CD14-positive monocyte (primary cell): Measurements from ENCODE around the gene ARMC10. TPM values are rescaled to one million over a fixed set of nuclear protein-coding genes. Genes with fewer than 3 reads are reported as not detected.
"Not testable (repeated sequence)": the region's sequence is repeated elsewhere in the genome, so short reads cannot be mapped to it uniquely, and the experiment has no call there.

Experiments
- DNase-seq, 3 donors: peaks; one replicate each; pipeline ENCODE4 v3.0.0-alpha.2; 2011 to 2022
- H2AFZ ChIP-seq: 2 replicates; pipeline ENCODE4 v1.6.0; 2012; ENCODE audit warnings: mild to moderate bottlenecking, low read depth, low read length, inconsistent platforms; ENCODE audit not compliant: insufficient read depth, poor library complexity, severe bottlenecking
- H3K27ac ChIP-seq, 2 donors: 1 replicate in 1 of 2; 2 replicates in 1 of 2; pipeline ENCODE4 v1.5.1; 2012 to 2013; ENCODE audit warnings: low read length in 2 of 2, control low read depth in 1 of 2, inconsistent platforms in 1 of 2, low read depth in 1 of 2, mild to moderate bottlenecking in 1 of 2
- H3K27me3 ChIP-seq, 2 donors: one replicate each; pipeline versions ENCODE4 v1.6.0 to v1.6.1; 2011 to 2013; ENCODE audit warnings: low read length in 2 of 2; ENCODE audit not compliant: control insufficient read depth in 2 of 2, insufficient read depth in 2 of 2
- H3K36me3 ChIP-seq, 2 donors: replicated peaks in 1 of 2; 1 replicate in 1 of 2; 2 replicates in 1 of 2; pipeline versions ENCODE4 v1.5.1 to v1.6.1; 2012 to 2013; ENCODE audit warnings: low read length in 2 of 2, control low read depth in 1 of 2, inconsistent platforms in 1 of 2, mild to moderate bottlenecking in 1 of 2; ENCODE audit not compliant: insufficient read depth in 2 of 2, control insufficient read depth in 1 of 2
- H3K4me1 ChIP-seq, 2 donors: 1 replicate in 1 of 2; 2 replicates in 1 of 2; pipeline versions ENCODE4 v1.5.1 to v1.6.1; 2012 to 2013; ENCODE audit warnings: low read length in 2 of 2, control low read depth in 1 of 2, inconsistent platforms in 1 of 2, mild to moderate bottlenecking in 1 of 2, moderate library complexity in 1 of 2; ENCODE audit not compliant: insufficient read depth in 2 of 2, control insufficient read depth in 1 of 2
- H3K4me2 ChIP-seq: replicated peaks from 2 replicates; pipeline ENCODE3; 2012; ENCODE audit warnings: low read length, moderate library complexity, mild to moderate bottlenecking; ENCODE audit not compliant: poor library complexity, severe bottlenecking; ENCODE audit errors: extremely low read depth
- H3K4me3 ChIP-seq, 3 experiments: fragments of 200-600 bp in 1 of 3; sonication (generic) in 1 of 3; replicated peaks in 1 of 3; 1 replicate in 2 of 3; 2 replicates in 1 of 3; pipeline ENCODE4 v1.5.1; 2011 to 2013; ENCODE audit warnings: low read length in 3 of 3, mild to moderate bottlenecking in 3 of 3, control low read depth in 2 of 3, low read depth in 2 of 3, inconsistent platforms in 1 of 3, moderate library complexity in 1 of 3
- H3K79me2 ChIP-seq: 2 replicates; pipeline ENCODE4 v1.6.0; 2012; ENCODE audit warnings: mild to moderate bottlenecking, control low read depth, inconsistent platforms, low read length, moderate library complexity; ENCODE audit not compliant: insufficient read depth
- H3K9ac ChIP-seq: 2 replicates; pipeline ENCODE4 v1.6.0; 2017; ENCODE audit warnings: low read length, mild to moderate bottlenecking; ENCODE audit not compliant: insufficient read depth, poor library complexity, severe bottlenecking
- H3K9me3 ChIP-seq, 2 donors: replicated peaks in 1 of 2; 1 replicate in 1 of 2; 2 replicates in 1 of 2; pipeline versions ENCODE4 v1.5.1 to v1.6.1; 2012 to 2013; ENCODE audit warnings: low read length in 2 of 2, control low read depth in 1 of 2; ENCODE audit not compliant: control insufficient read depth in 1 of 2, insufficient read depth in 1 of 2
- H4K20me1 ChIP-seq: 2 replicates; pipeline ENCODE4 v1.6.0; 2012; ENCODE audit warnings: mild to moderate bottlenecking, low read length, control low read depth, moderate library complexity; ENCODE audit not compliant: insufficient read depth
- H3K27ac Mint-ChIP-seq, 7 donors: one replicate each; pipeline ENCODE4 v1.8.0; 2020; ENCODE audit warnings: mild to moderate bottlenecking in 7 of 7, mixed read lengths in 7 of 7, moderate library complexity in 6 of 7, inconsistent platforms in 2 of 7
- H3K27me3 Mint-ChIP-seq, 3 donors: one replicate each; pipeline ENCODE4 v1.8.0; 2021 to 2022; ENCODE audit warnings: low read depth in 3 of 3, mild to moderate bottlenecking in 3 of 3, mixed read lengths in 3 of 3, moderate library complexity in 3 of 3, inconsistent platforms in 1 of 3
- H3K36me3 Mint-ChIP-seq, 2 donors: one replicate each; pipeline ENCODE4 v1.8.0; 2020; ENCODE audit warnings: mixed read lengths in 2 of 2, inconsistent platforms in 1 of 2, mild to moderate bottlenecking in 1 of 2
- H3K4me1 Mint-ChIP-seq: one replicate; pipeline ENCODE4 v1.8.0; 2020; ENCODE audit warnings: mild to moderate bottlenecking, mixed read lengths
- H3K4me3 Mint-ChIP-seq, 2 donors: one replicate each; pipeline ENCODE4 v1.8.0; 2020; ENCODE audit warnings: mild to moderate bottlenecking in 2 of 2, mixed read lengths in 2 of 2, moderate library complexity in 1 of 2
- H3K9me3 Mint-ChIP-seq, 7 donors: one replicate each; pipeline ENCODE4 v1.8.0; 2020 to 2022; ENCODE audit warnings: mixed read lengths in 7 of 7, mild to moderate bottlenecking in 6 of 7, moderate library complexity in 6 of 7, inconsistent platforms in 2 of 7
- CTCF ChIP-seq: fragments of 200-600 bp; IDR thresholded peaks from one replicate; pipeline ENCODE4 v1.8.0; 2022; ENCODE audit warnings: antibody characterized with exemption, mild to moderate bottlenecking
- WGBS: methylation state at CpG from one replicate; pipeline ENCODE4 v1.1.5; 2013; ENCODE audit warnings: missing lambda C conversion rate; ENCODE audit not compliant: insufficient coverage; 5-methylcytosine and 5-hydroxymethylcytosine counted together
- intact Hi-C, 2 donors: fragments of 100-400 bp; cut with micrococcal nuclease; formaldehyde crosslinking; loops; one replicate each; pipeline versions ENCODE4 v1.15.0 to v1.15.1; 2023
- polyA plus RNA-seq, 3 donors: library from polyadenylated mRNA; depleted of rRNA in 1 of 3; unstranded in 2 of 3; stranded (reverse) in 1 of 3; fragments of 300-500 nt in 2 of 3; fragments of >200 nt in 1 of 3; fragmentation: Illumina TruSeq in 2 of 3; gene quantifications; 1 replicate in 2 of 3; 2 replicates in 1 of 3; pipeline ENCODE4 v1.2.3, GENCODE V29; 2012 to 2021

The ARMC10 gene
- polyA plus RNA-seq, 3 donors: 15.4 to 60.1 (median 55.1) TPM

- no peaks in the 10 kb centered on the region for H3K36me3 ChIP-seq
- no peak overlapping the region for H3K4me3 ChIP-seq
- no peak overlapping the region for H2AFZ ChIP-seq
- no peak overlapping the region for H3K9ac ChIP-seq
- no CpG with 5 or more reads among the region's 1 CpG for WGBS
- no peak for DNase-seq
- Mint-ChIP-seq H3K36me3 (no peaks in the 10 kb centered on the region), H3K9me3 (peaks cover 0 to 5% (median 3%) of the 10 kb centered on the region in 7 donors), H3K27ac (no peak overlapping the region), H3K4me3 (no peak overlapping the region), H3K4me1 (no peaks in the 10 kb centered on the region), H3K27me3 (peaks cover 0 to 2% (median 0%) of the 10 kb centered on the region in 3 donors)
- H3K27ac ChIP-seq: no peak overlapping the region
- no peaks in the 10 kb centered on the region for H3K4me1 ChIP-seq
- intact Hi-C loops: no loop called here
- no peaks in the 10 kb centered on the region for H3K9me3 ChIP-seq
- H4K20me1 ChIP-seq: no peaks in the 10 kb centered on the region
- no peak for TF ChIP-seq CTCF
- no peak overlapping the region for H3K4me2 ChIP-seq
- H3K79me2 ChIP-seq: no peaks in the 10 kb centered on the region
- no peaks in the 10 kb centered on the region for H3K27me3 ChIP-seq
Observed at GRCh38 chr7:103031024-103031423, 43.9 kb upstream of the ARMC10 start.

- Histone ChIP-seq H3K27ac (no peak overlapping the region), H2AFZ (no peak overlapping the region), H3K4me1 (no peaks in the 10 kb centered on the region), H3K27me3 (no peaks in the 10 kb centered on the region), H3K4me3 (no peak overlapping the region), H3K9me3 (no peaks in the 10 kb centered on the region), H3K9ac (no peak overlapping the region), H3K79me2 (no peaks in the 10 kb centered on the region), H3K36me3 (no peaks in the 10 kb centered on the region), H3K4me2 (no peak overlapping the region), H4K20me1 (no peaks in the 10 kb centered on the region)
- Mint-ChIP-seq H3K36me3 (no peaks in the 10 kb centered on the region), H3K27me3 (peaks cover 0 to 2% (median 0%) of the 10 kb centered on the region in 3 donors), H3K4me1 (no peaks in the 10 kb centered on the region), H3K9me3 (peaks cover 0 to 5% (median 3%) of the 10 kb centered on the region in 7 donors), H3K4me3 (no peak overlapping the region), H3K27ac (no peak overlapping the region)
- no peak for DNase-seq
- intact Hi-C loops: no loop called here
- TF ChIP-seq CTCF: no peak
- WGBS: no CpG with 5 or more reads among the region's 1 CpG
Observed at GRCh38 chr7:103031781-103032180, 43.2 kb upstream of the ARMC10 start.

GRCh38 chr7:103034318-103034717, 40.6 kb upstream of the ARMC10 start:
- H3K9me3 Mint-ChIP-seq, H2AFZ ChIP-seq, intact Hi-C loops, H3K9ac ChIP-seq, H3K4me2 ChIP-seq, H3K4me1 ChIP-seq, H4K20me1 ChIP-seq, H3K27ac ChIP-seq, H3K4me1 Mint-ChIP-seq, H3K27me3 ChIP-seq, H3K27me3 Mint-ChIP-seq, DNase-seq, H3K9me3 ChIP-seq, H3K4me3 Mint-ChIP-seq, H3K36me3 Mint-ChIP-seq, H3K79me2 ChIP-seq, H3K36me3 ChIP-seq, H3K27ac Mint-ChIP-seq, H3K4me3 ChIP-seq: not testable (repeated sequence)
- WGBS: 95% methylated on average over 16 of the region's 20 CpGs
